ENCODE measurements around the gene ZFYVE9.
"Not testable (repeated sequence)": the region's sequence is repeated elsewhere in the genome, so short reads cannot be mapped to it uniquely, and the experiment has no call there.

ZFYVE9 gene

DNA sequence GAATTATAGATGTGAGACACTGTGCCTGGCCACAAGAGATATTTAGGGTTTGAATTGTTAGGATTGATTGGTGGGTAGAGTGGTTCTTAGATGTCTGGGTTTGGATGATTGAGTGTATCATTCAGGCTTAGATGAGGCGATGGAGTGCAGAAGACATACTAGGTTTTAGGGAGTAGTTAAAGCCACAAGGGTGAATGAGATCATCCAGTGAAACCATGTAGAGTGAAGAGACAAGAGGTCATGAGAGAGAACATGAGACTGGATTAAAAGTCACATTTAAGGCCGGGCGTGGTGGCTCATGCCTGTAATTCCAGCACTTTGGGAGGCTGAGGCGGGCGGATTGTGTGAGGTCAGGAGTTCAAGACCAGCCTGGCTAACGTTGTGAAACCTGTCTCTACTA, 37.2 kb downstream of the ZFYVE9 start:
- H3K27ac ChIP-seq: no peak overlapping the region
- H3K4me3 ChIP-seq: no peak overlapping the region
- TF ChIP-seq FOXP2 (optimal IDR thresholded peaks at IDR 0.05; ENCODE audit: control extremely low read depth, extremely low read length, insufficient read depth) (no peak), POLR2AphosphoS5 (IDR thresholded peaks at IDR 0.05; ENCODE audit: borderline replicate concordance, low read depth, low read length) (no peak), EZH2 (IDR thresholded peaks at IDR 0.05) (no peak)
- no peak overlapping the region for H3K9ac ChIP-seq (ENCODE audit: insufficient read length)
- DNase-seq (ENCODE audit: low read depth, low spot score): no peak
- no peaks in the 10 kb centered on the region for H3K9me3 ChIP-seq (ENCODE audit: low read depth, low read length)
- no peaks in the 10 kb centered on the region for H3K36me3 ChIP-seq (ENCODE audit: insufficient read depth, low read length)

DNA sequence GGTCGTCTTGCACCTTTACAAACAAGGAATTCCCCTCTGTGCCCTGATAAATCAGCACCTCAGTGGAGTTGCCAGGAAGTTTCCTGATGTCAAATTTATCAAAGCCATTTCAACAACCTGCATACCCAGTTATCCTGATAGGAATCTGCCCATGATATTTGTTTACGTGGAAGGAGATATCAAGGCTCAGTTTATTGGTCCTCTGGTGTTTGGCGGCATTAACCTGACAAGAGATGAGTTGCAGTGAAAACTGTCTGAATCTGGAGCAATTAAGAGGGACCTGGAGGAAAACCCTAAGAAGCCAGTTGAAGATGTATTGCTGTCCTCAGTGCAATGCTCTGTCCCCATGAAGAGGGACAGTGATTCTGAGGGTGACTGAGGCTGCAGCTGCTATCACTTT, 38.3 kb downstream of the ZFYVE9 start:
- Histone ChIP-seq H3K9ac (ENCODE audit: insufficient read length) (no peak overlapping the region), H3K36me3 (ENCODE audit: insufficient read depth, low read length) (no peaks in the 10 kb centered on the region), H3K27ac (no peak overlapping the region), H3K4me3 (no peak overlapping the region), H3K9me3 (ENCODE audit: low read depth, low read length) (no peaks in the 10 kb centered on the region)
- TF ChIP-seq POLR2AphosphoS5 (IDR thresholded peaks at IDR 0.05; ENCODE audit: borderline replicate concordance, low read depth, low read length) (no peak), EZH2 (IDR thresholded peaks at IDR 0.05) (no peak), FOXP2 (optimal IDR thresholded peaks at IDR 0.05; ENCODE audit: control extremely low read depth, extremely low read length, insufficient read depth) (no peak)
- DNase-seq (ENCODE audit: low read depth, low spot score): no peak

DNA sequence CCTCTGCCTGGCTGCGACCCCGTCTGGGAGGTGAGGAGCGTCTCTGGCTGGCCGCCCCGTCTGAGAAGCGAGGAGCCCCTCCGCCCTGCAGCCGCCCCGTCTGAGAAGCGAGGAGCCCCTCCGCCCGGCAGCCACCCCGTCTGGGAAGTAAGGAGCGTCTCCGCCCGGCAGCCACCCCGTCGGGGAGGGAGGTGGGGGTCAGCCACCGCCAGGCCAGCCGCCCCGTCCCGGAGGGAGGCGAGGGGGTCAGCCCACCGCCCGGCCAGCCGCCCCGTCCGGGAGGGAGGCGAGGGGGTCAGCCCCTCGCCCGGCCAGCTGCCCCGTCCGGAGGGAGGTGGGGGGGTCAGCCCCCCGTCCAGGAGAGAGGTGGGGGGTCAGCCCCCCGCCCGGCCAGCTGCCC, 39.9 kb downstream of the ZFYVE9 start:
- not testable (repeated sequence) for DNase-seq (ENCODE audit: low read depth, low spot score); H3K9me3 ChIP-seq (ENCODE audit: low read depth, low read length); H3K4me3 ChIP-seq; H3K27ac ChIP-seq; H3K9ac ChIP-seq (ENCODE audit: insufficient read length); H3K36me3 ChIP-seq (ENCODE audit: insufficient read depth, low read length)

DNA sequence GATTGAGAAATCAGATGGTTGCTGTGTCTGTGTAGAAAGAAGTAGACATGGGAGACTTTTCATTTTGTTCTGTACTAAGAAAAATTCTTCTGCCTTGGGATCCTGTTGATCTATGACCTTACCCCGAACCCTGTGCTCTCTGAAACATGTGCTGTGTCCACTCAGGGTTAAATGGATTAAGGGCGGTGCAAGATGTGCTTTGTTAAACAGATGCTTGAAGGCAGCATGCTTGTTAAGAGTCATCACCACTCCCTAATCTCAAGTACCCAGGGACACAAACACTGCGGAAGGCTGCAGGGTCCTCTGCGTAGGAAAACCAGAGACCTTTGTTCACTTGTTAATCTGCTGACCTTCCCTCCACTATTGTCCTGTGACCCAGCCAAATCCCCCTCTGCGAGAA, 40.4 kb downstream of the ZFYVE9 start:
- H3K27ac ChIP-seq; H3K9me3 ChIP-seq (ENCODE audit: low read depth, low read length); H3K36me3 ChIP-seq (ENCODE audit: insufficient read depth, low read length); H3K4me3 ChIP-seq; H3K9ac ChIP-seq (ENCODE audit: insufficient read length); DNase-seq (ENCODE audit: low read depth, low spot score): not testable (repeated sequence)

DNA sequence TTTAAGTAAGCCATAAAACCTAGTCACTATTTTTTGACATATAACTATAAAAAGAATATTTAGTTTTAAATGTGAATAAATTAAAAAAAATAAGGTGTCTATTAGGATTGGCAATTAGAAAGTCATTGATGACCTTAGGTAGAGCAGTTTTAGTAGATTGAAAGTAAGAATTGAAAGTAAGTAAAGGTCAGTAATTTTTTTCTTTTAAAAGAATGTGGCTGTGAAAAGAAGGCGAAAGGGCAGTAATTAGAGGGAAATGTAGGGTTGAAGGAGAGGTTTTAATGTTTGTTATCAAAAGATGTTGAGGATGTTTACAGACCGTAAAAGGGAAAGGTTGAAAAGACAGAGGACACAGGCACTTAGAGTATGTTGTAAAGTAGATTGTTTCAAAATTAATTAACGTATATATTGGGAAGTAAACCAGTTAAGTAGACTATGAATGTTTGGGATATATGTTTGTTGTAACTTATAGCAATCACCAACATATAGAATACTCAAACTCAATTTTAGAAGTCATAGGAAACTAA, 41.0 kb downstream of the ZFYVE9 start:
- H3K9ac ChIP-seq (ENCODE audit: insufficient read length): no peak overlapping the region
- H3K36me3 ChIP-seq (ENCODE audit: insufficient read depth, low read length): no peaks in the 10 kb centered on the region
- TF ChIP-seq EZH2 (IDR thresholded peaks at IDR 0.05): no peak
- no peak for TF ChIP-seq POLR2AphosphoS5 (IDR thresholded peaks at IDR 0.05; ENCODE audit: borderline replicate concordance, low read depth, low read length)
- no peak for TF ChIP-seq FOXP2 (optimal IDR thresholded peaks at IDR 0.05; ENCODE audit: control extremely low read depth, extremely low read length, insufficient read depth)
- DNase-seq (ENCODE audit: low read depth, low spot score): no peak
- no peak overlapping the region for H3K27ac ChIP-seq
- no peaks in the 10 kb centered on the region for H3K9me3 ChIP-seq (ENCODE audit: low read depth, low read length)
- no peak overlapping the region for H3K4me3 ChIP-seq

DNA sequence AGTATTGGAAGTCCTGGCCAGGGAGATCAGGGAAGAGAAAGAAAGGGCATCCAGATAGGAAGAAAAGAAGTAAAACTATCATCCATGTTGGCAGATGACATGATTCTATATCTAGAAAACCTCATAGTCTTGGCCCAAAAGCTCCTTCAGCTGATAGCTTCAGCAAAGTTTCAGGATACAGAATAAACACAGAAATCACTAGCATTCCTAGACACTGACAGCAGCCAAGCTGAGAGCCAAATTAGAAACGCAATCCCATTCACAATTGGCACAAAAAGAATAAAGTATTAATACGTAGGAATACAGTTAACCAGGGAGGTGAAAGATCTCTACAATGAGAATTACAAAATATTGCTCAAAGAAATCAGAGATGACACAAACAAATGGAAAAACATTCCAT, 44.6 kb downstream of the ZFYVE9 start:
- TF ChIP-seq POLR2AphosphoS5 (IDR thresholded peaks at IDR 0.05; ENCODE audit: borderline replicate concordance, low read depth, low read length): no peak
- TF ChIP-seq FOXP2 (optimal IDR thresholded peaks at IDR 0.05; ENCODE audit: control extremely low read depth, extremely low read length, insufficient read depth): no peak
- no peak for TF ChIP-seq EZH2 (IDR thresholded peaks at IDR 0.05)
- Histone ChIP-seq H3K9ac (ENCODE audit: insufficient read length) (no peak overlapping the region), H3K9me3 (ENCODE audit: low read depth, low read length) (no peaks in the 10 kb centered on the region), H3K27ac (no peak overlapping the region), H3K36me3 (ENCODE audit: insufficient read depth, low read length) (no peaks in the 10 kb centered on the region), H3K4me3 (no peak overlapping the region)
- no peak for DNase-seq (ENCODE audit: low read depth, low spot score)

DNA sequence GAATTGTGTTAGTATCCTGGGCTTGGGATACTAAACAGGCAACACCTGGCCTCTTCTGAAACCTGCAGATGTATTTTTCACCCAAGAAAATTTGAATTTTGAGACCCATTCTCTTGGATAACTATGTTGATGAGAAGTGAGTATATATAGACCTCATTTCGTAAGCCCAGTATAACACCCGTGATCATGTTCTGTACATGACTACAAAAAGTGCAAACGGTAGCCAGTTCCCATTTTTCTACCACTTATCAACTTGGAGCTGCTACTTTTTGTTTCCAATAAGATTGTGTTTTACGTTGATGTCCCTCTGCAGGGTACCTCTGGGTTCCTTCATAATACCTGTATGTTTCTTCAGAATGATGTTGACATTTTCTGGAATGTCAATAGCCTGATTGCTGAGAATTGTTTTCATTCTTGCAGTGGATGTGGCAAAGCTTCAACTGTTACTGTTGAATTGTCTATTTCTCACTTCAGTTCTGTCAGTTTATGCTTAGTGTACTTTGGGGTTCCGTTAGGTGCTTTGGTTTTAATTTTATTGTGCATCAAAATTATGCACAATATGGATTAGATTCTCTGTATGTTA, 48.1 kb downstream of the ZFYVE9 start:
- H3K9me3 ChIP-seq (ENCODE audit: low read depth, low read length): no peaks in the 10 kb centered on the region
- DNase-seq (ENCODE audit: low read depth, low spot score): no peak
- no peak overlapping the region for H3K9ac ChIP-seq (ENCODE audit: insufficient read length)
- TF ChIP-seq FOXP2 (optimal IDR thresholded peaks at IDR 0.05; ENCODE audit: control extremely low read depth, extremely low read length, insufficient read depth) (no peak), EZH2 (IDR thresholded peaks at IDR 0.05) (no peak), POLR2AphosphoS5 (IDR thresholded peaks at IDR 0.05; ENCODE audit: borderline replicate concordance, low read depth, low read length) (no peak)
- no peaks in the 10 kb centered on the region for H3K36me3 ChIP-seq (ENCODE audit: insufficient read depth, low read length)
- no peak overlapping the region for H3K27ac ChIP-seq
- no peak overlapping the region for H3K4me3 ChIP-seq

DNA sequence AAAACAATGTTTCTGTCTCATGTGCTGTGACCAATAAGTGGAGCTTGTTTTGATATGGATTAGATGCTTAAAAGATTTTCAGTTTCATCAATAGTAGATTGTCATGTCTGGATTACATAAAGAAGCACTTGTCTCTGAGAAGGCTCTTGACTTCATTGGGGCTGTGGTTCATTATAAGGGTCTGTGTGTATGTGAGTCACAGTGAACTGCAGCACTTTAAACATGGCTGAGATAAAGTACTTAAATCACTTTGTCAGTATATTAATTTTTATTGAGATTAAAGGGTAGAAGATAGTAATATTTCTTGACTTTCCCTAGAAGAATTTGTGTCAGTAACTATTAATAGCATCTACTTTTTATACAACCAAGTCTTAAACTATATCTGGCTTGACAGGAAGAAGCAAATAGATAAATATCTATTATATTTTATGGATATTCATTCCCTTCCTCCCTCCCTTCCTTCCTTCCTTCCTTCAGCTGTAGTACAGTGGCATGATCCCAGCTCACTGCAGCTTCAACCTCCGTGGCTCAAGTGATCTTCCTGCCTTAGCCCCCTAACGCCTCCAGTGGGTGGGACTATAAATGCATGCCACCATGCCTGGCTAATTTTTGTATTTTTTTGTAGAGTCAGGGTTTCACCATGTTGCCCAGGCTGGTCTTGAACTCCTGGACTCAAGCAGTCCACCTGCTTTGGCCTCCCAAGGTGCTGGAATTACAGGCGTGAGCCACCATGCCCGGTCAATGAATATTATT, 48.8 kb downstream of the ZFYVE9 start:
- Histone ChIP-seq H3K9ac (ENCODE audit: insufficient read length) (no peak overlapping the region), H3K4me3 (no peak overlapping the region), H3K9me3 (ENCODE audit: low read depth, low read length) (no peaks in the 10 kb centered on the region), H3K27ac (no peak overlapping the region), H3K36me3 (ENCODE audit: insufficient read depth, low read length) (no peaks in the 10 kb centered on the region)
- TF ChIP-seq POLR2AphosphoS5 (IDR thresholded peaks at IDR 0.05; ENCODE audit: borderline replicate concordance, low read depth, low read length) (no peak), FOXP2 (optimal IDR thresholded peaks at IDR 0.05; ENCODE audit: control extremely low read depth, extremely low read length, insufficient read depth) (no peak), EZH2 (IDR thresholded peaks at IDR 0.05) (no peak)
- no peak for DNase-seq (ENCODE audit: low read depth, low spot score)

DNA sequence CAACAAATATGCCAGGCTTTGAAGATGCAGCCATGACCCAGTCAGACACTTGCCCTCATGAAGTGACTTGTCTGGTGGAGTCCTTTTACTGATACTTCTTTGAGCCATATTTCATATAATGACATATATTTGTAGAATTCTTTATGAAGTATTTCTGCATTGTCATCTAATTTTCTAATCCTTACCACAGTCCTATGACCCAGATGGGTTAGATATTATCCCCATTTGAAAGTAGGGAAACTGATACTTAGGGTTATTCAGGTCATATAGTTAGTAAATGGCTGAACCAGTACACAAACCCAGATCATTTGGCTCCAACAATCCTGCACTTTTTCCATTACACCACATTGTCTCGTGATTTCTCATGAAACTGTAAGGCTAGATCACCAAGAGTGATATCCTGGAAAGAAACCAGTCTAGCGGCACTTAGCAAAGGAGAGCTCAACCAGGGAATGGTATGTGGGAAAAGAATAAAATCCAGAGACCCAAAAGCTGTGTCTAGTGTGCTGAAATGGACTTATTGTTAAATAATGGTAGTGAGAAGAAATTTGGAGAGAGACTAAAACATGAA, 49.6 kb downstream of the ZFYVE9 start:
- no peak overlapping the region for H3K27ac ChIP-seq
- H3K36me3 ChIP-seq (ENCODE audit: insufficient read depth, low read length): no peaks in the 10 kb centered on the region
- H3K9me3 ChIP-seq (ENCODE audit: low read depth, low read length): no peaks in the 10 kb centered on the region
- no peak for DNase-seq (ENCODE audit: low read depth, low spot score)
- no peak overlapping the region for H3K9ac ChIP-seq (ENCODE audit: insufficient read length)
- no peak overlapping the region for H3K4me3 ChIP-seq
- no peak for TF ChIP-seq POLR2AphosphoS5 (IDR thresholded peaks at IDR 0.05; ENCODE audit: borderline replicate concordance, low read depth, low read length)
- no peak for TF ChIP-seq FOXP2 (optimal IDR thresholded peaks at IDR 0.05; ENCODE audit: control extremely low read depth, extremely low read length, insufficient read depth)
- no peak for TF ChIP-seq EZH2 (IDR thresholded peaks at IDR 0.05)
